Measurements from ENCODE around the gene ELFN1.

ELFN1 gene

DNA sequence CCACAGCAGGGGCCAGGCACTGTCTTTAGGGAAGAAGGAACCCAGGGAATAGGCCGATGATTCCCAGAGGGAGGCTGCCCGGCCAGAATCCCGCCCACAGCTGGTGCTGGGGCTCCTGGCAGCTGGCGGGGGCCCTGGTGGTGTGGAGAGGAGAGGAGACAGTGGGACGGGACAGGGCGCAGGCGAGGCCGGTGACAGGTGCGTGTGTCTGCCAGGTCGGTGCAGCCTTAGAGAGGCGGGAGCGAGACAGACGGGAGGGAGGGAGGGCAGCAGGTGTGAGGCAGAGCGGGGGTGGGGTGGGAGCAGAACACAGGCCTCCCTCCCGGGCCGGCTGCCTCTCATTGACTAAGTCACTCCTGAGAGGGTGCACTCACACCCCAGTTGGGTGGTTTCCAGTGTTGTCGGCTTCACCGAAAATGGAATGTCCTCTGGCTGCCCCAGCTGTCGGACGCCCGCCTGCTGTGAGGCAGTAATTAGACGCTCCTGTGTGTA lies 55.2 kb downstream of the ELFN1 start:
- no peaks in the 10 kb centered on the region for H3K36me3 ChIP-seq (ENCODE audit: control insufficient read depth in 4 of 4, insufficient read depth in 4 of 4, low read length in 3 of 4)
- DNase-seq, result no peak

GRCh38 chr7:1725766-1726630 lies 55.9 kb downstream of the ELFN1 start:
- H3K36me3 ChIP-seq (ENCODE audit: control insufficient read depth in 4 of 4, insufficient read depth in 4 of 4, low read length in 3 of 4), result no peaks in the 10 kb centered on the region
- no peak overlapping the region for H3K27ac ChIP-seq (ENCODE audit: insufficient read depth in 1 of 2, low read depth in 1 of 2, low read length in 2 of 2, poor library complexity in 1 of 2, severe bottlenecking in 2 of 2)
- H3K9me3 ChIP-seq (ENCODE audit: control extremely low read depth in 1 of 5, control insufficient read depth in 4 of 5, insufficient read depth in 2 of 5, low read depth in 1 of 5, low read length in 4 of 5), result peaks cover 0 to 11% (median 8%) of the 10 kb centered on the region in 5 experiments
- peak in 1 of 3 donors; percentile 24 for DNase-seq
- peaks cover 0 to 3% (median 0%) of the 10 kb centered on the region in 5 experiments for H3K27me3 ChIP-seq (replicated peaks in 2 of 5; ENCODE audit: control insufficient read depth in 4 of 5, insufficient read depth in 5 of 5, low read length in 4 of 5)
- 95% methylated on average over 20 of the region's 25 CpGs for WGBS (ENCODE audit: insufficient coverage)
- no peak overlapping the region for H3K4me3 ChIP-seq (ENCODE audit: control insufficient read depth in 1 of 7, extremely low read depth in 1 of 7, insufficient read depth in 4 of 7, low read depth in 2 of 7, low read length in 6 of 7)
- CTCF ChIA-PET, result no interaction called here
- POLR2A ChIA-PET, result interaction anchor here (0.5 kb wide), 1 partner anchor 39 kb away, joined by 4 read pairs; no protein-coding TSS in a partner anchor
- H3K4me1 ChIP-seq (ENCODE audit: control extremely low read depth in 1 of 4, control insufficient read depth in 4 of 4, insufficient read depth in 4 of 4, low read length in 3 of 4), result no peaks in the 10 kb centered on the region

More for the DNA sequence above, 55.2 kb downstream of the ELFN1 start:
- Histone ChIP-seq H3K27me3 (replicated peaks in 2 of 5; ENCODE audit: control insufficient read depth in 4 of 5, insufficient read depth in 5 of 5, low read length in 4 of 5) (peaks cover 0 to 3% (median 0%) of the 10 kb centered on the region in 5 experiments), H3K27ac (ENCODE audit: insufficient read depth in 1 of 2, low read depth in 1 of 2, low read length in 2 of 2, poor library complexity in 1 of 2, severe bottlenecking in 2 of 2) (no peak overlapping the region), H3K4me3 (ENCODE audit: control insufficient read depth in 1 of 7, extremely low read depth in 1 of 7, insufficient read depth in 4 of 7, low read depth in 2 of 7, low read length in 6 of 7) (no peak overlapping the region), H3K4me1 (ENCODE audit: control extremely low read depth in 1 of 4, control insufficient read depth in 4 of 4, insufficient read depth in 4 of 4, low read length in 3 of 4) (no peaks in the 10 kb centered on the region), H3K9me3 (ENCODE audit: control extremely low read depth in 1 of 5, control insufficient read depth in 4 of 5, insufficient read depth in 2 of 5, low read depth in 1 of 5, low read length in 4 of 5) (peaks cover 0 to 11% (median 8%) of the 10 kb centered on the region in 5 experiments)
- ChIA-PET CTCF (no interaction called here), POLR2A (no interaction called here)
- 91% methylated on average over 17 of the region's 22 CpGs for WGBS (ENCODE audit: insufficient coverage)

DNA sequence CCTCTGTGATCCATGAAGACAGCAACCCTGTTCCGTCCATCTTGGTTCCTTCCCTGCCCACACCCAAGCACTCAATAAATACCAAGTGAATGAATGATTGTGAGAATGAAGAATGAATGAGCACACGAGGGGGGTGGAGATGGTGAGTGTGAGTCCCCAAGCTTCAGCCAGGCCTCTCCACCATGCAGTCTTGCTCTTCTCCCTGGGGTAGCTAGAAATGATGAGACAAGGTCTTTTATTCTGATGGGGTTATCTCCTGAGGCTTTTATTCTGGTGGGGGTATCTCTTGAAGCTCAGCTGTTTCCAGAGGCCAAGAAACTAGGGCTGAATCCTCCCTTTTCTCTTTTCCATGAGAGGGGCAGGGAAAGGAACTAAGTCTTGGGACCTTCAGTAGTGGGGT lies 57.0 kb downstream of the ELFN1 start:
- Histone ChIP-seq H3K4me1 (ENCODE audit: control extremely low read depth in 1 of 4, control insufficient read depth in 4 of 4, insufficient read depth in 4 of 4, low read length in 3 of 4) (no peaks in the 10 kb centered on the region), H3K4me3 (ENCODE audit: control insufficient read depth in 1 of 7, extremely low read depth in 1 of 7, insufficient read depth in 4 of 7, low read depth in 2 of 7, low read length in 6 of 7) (no peak overlapping the region), H3K36me3 (ENCODE audit: control insufficient read depth in 4 of 4, insufficient read depth in 4 of 4, low read length in 3 of 4) (no peaks in the 10 kb centered on the region), H3K27me3 (replicated peaks in 2 of 5; ENCODE audit: control insufficient read depth in 4 of 5, insufficient read depth in 5 of 5, low read length in 4 of 5) (peaks cover 0 to 3% (median 0%) of the 10 kb centered on the region in 5 experiments), H3K9me3 (ENCODE audit: control extremely low read depth in 1 of 5, control insufficient read depth in 4 of 5, insufficient read depth in 2 of 5, low read depth in 1 of 5, low read length in 4 of 5) (peaks cover 0 to 11% (median 8%) of the 10 kb centered on the region in 5 experiments), H3K27ac (ENCODE audit: insufficient read depth in 1 of 2, low read depth in 1 of 2, low read length in 2 of 2, poor library complexity in 1 of 2, severe bottlenecking in 2 of 2) (no peak overlapping the region)
- DNase-seq, result no peak
- WGBS (ENCODE audit: insufficient coverage), result no CpG with 5 or more reads among the region's 2 CpGs
- CTCF ChIA-PET, result interaction anchor here (1.2 kb wide), 1 partner anchor 24 kb away, joined by 3 read pairs; no protein-coding TSS in a partner anchor
- POLR2A ChIA-PET, result no interaction called here

DNA sequence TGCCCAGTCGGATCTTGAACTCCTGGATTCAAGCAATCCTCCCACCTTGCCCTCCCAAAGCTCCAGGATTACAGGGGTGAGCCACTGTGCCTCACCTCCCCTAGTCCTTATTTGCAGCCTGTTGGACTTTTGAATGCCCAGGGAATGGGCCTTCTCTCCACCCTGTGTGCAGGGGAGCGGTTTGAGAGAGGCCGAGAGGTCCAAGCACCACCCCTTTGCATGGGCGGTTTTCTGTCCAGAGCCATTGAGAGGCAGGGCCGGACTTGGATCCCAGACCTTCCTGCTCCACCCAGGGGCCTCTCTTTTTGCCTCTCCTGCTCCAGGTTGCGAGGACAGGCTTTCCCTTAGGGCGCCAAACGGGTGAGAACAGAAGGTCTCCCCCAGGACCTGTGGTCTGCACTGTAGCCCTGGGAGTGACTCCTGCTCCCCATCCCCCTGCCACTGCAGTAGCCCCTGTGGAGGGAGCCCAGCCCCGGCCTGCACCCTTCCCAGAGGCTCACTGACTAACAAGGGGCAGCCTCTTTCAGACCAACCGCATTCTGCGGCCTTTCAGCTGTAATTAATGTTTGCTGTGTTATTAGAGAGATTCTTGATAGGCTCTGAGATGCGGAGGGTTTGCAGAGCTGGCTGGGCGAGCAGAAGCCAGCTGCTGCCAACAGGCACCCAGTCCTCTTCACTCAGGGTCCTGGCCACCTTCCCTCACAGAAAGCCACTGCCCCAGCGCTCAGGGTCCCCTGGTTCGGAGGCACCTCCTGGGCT lies 57.9 kb downstream of the ELFN1 start:
- Histone ChIP-seq H3K36me3 (ENCODE audit: control insufficient read depth in 4 of 4, insufficient read depth in 4 of 4, low read length in 3 of 4) (no peaks in the 10 kb centered on the region), H3K27ac (ENCODE audit: insufficient read depth in 1 of 2, low read depth in 1 of 2, low read length in 2 of 2, poor library complexity in 1 of 2, severe bottlenecking in 2 of 2) (no peak overlapping the region), H3K9me3 (ENCODE audit: control extremely low read depth in 1 of 5, control insufficient read depth in 4 of 5, insufficient read depth in 2 of 5, low read depth in 1 of 5, low read length in 4 of 5) (peaks cover 0 to 11% (median 8%) of the 10 kb centered on the region in 5 experiments), H3K4me1 (ENCODE audit: control extremely low read depth in 1 of 4, control insufficient read depth in 4 of 4, insufficient read depth in 4 of 4, low read length in 3 of 4) (no peaks in the 10 kb centered on the region), H3K27me3 (replicated peaks in 2 of 5; ENCODE audit: control insufficient read depth in 4 of 5, insufficient read depth in 5 of 5, low read length in 4 of 5) (peaks cover 0 to 6% (median under 1%) of the 10 kb centered on the region in 5 experiments), H3K4me3 (ENCODE audit: control insufficient read depth in 1 of 7, extremely low read depth in 1 of 7, insufficient read depth in 4 of 7, low read depth in 2 of 7, low read length in 6 of 7) (no peak overlapping the region)
- WGBS (ENCODE audit: insufficient coverage), result 92% methylated on average over 12 of the region's 15 CpGs
- CTCF ChIA-PET, result interaction anchor here (1.1 to 1.2 kb wide), 2 partner anchors 19 to 25 kb away, joined by 3 read pairs; no protein-coding TSS in a partner anchor
- DNase-seq, result no peak
- POLR2A ChIA-PET, result no interaction called here

DNA sequence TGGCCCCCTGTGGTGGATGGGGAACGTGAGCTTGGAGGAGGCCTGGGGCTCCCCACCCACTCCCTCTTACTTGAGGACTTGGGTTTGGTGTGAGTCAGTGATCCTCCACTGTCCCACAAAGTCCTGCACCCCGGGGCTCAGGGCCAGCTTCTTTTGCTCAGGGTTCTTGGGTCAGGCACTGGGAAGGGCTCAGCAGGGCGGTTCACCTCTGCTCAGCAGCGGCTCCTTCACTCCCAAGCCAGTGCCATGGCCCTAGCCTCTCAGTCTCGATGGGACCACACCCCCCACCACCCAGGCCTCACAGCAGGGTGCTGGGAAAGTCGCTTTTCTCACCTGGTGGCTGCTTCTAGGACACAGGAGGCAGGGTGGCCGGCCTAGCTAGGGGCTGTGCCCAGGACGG lies 59.1 kb downstream of the ELFN1 start:
- peaks cover 0 to 11% (median 8%) of the 10 kb centered on the region in 5 experiments for H3K9me3 ChIP-seq (ENCODE audit: control extremely low read depth in 1 of 5, control insufficient read depth in 4 of 5, insufficient read depth in 2 of 5, low read depth in 1 of 5, low read length in 4 of 5)
- WGBS (ENCODE audit: insufficient coverage), result 94% methylated on average over 6 of the region's 8 CpGs
- ChIA-PET CTCF (interaction anchor here (1.5 kb wide), 1 partner anchor 8 kb away, joined by 4 read pairs; no protein-coding TSS in a partner anchor), POLR2A (no interaction called here)
- no peak overlapping the region for H3K27ac ChIP-seq (ENCODE audit: insufficient read depth in 1 of 2, low read depth in 1 of 2, low read length in 2 of 2, poor library complexity in 1 of 2, severe bottlenecking in 2 of 2)
- H3K4me3 ChIP-seq (ENCODE audit: control insufficient read depth in 1 of 7, extremely low read depth in 1 of 7, insufficient read depth in 4 of 7, low read depth in 2 of 7, low read length in 6 of 7), result no peak overlapping the region
- no peak for DNase-seq
- H3K36me3 ChIP-seq (ENCODE audit: control insufficient read depth in 4 of 4, insufficient read depth in 4 of 4, low read length in 3 of 4), result no peaks in the 10 kb centered on the region
- no peaks in the 10 kb centered on the region for H3K4me1 ChIP-seq (ENCODE audit: control extremely low read depth in 1 of 4, control insufficient read depth in 4 of 4, insufficient read depth in 4 of 4, low read length in 3 of 4)
- peaks cover 0 to 6% (median 3%) of the 10 kb centered on the region in 5 experiments for H3K27me3 ChIP-seq (replicated peaks in 2 of 5; ENCODE audit: control insufficient read depth in 4 of 5, insufficient read depth in 5 of 5, low read length in 4 of 5)

DNA sequence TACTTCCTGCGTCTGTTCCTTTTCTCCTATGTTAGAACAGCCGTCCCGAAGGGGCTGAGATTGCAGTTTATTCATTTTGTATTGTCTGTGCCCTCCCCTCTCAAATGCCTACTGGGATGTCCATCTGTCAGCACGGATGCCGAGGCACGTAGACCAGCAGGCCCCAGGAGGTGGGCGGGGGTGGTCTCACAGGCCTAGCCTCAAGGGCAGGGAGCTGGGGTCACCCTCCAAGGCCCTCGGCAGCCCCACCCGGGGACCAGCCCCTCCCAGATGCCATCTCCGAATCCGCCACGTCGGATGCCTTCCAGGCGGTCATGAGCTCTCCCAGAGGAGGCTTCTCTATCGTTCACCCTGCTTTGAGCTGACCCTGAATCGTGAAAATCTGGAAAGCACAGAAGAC lies 59.7 kb downstream of the ELFN1 start:
- Histone ChIP-seq H3K4me1 (ENCODE audit: control extremely low read depth in 1 of 4, control insufficient read depth in 4 of 4, insufficient read depth in 4 of 4, low read length in 3 of 4) (no peaks in the 10 kb centered on the region), H3K27me3 (replicated peaks in 2 of 5; ENCODE audit: control insufficient read depth in 4 of 5, insufficient read depth in 5 of 5, low read length in 4 of 5) (peaks cover 0 to 6% (median 3%) of the 10 kb centered on the region in 5 experiments), H3K36me3 (ENCODE audit: control insufficient read depth in 4 of 4, insufficient read depth in 4 of 4, low read length in 3 of 4) (no peaks in the 10 kb centered on the region), H3K4me3 (ENCODE audit: control insufficient read depth in 1 of 7, extremely low read depth in 1 of 7, insufficient read depth in 4 of 7, low read depth in 2 of 7, low read length in 6 of 7) (no peak overlapping the region), H3K27ac (ENCODE audit: insufficient read depth in 1 of 2, low read depth in 1 of 2, low read length in 2 of 2, poor library complexity in 1 of 2, severe bottlenecking in 2 of 2) (no peak overlapping the region), H3K9me3 (ENCODE audit: control extremely low read depth in 1 of 5, control insufficient read depth in 4 of 5, insufficient read depth in 2 of 5, low read depth in 1 of 5, low read length in 4 of 5) (peaks cover 0 to 11% (median 8%) of the 10 kb centered on the region in 5 experiments)
- ChIA-PET POLR2A (no interaction called here), CTCF (interaction anchor here (0.7 to 1.5 kb wide), 2 partner anchors 8 to 125 kb away, joined by 3 to 4 read pairs; no protein-coding TSS in a partner anchor)
- WGBS (ENCODE audit: insufficient coverage), result 97% methylated on average over 13 of the region's 16 CpGs
- no peak for DNase-seq
